Measurements from ENCODE around the gene RAB7B. TPM values are rescaled to one million over a fixed set of nuclear protein-coding genes. Genes with fewer than 3 reads are reported as not detected.

The RAB7B gene
- total and polyA plus RNA-seq, 9 of the 15 experiments (the other 6 are each of a cell fraction or from before 2014, with no cell fraction given), result 0.03 to 0.29 (median 0.07) TPM; not detected in 4

- TF ChIP-seq RFX5 (IDR thresholded peaks at IDR 0.05; ENCODE audit: low read depth, low read length) (no peak), BCL6 (CRISPR knock-in tag; IDR thresholded peaks at IDR 0.05) (peak; percentile 86; the same call in 1 of the 2 replicates), JUND (IDR thresholded peaks at IDR 0.05; ENCODE audit: borderline replicate concordance, low read depth, low read length) (peak; percentile 90), JUND (tag; IDR thresholded peaks at IDR 0.05; ENCODE audit: borderline replicate concordance, low read depth, low read length) (peak; percentile 88; the same call in 2 of the 3 replicates), ZNF174 (CRISPR knock-in tag; IDR thresholded peaks at IDR 0.05) (no peak), FOSL1 (tag; conservative IDR thresholded peaks at IDR 0.05) (peak; percentile 95), RBBP5 (IDR thresholded peaks at IDR 0.05; ENCODE audit: borderline replicate concordance, insufficient read depth, low read length, poor library complexity, severe bottlenecking) (no peak), SMARCE1 (IDR thresholded peaks at IDR 0.05) (peak; percentile 44; the same call in 1 of the 2 replicates), CREB1 (IDR thresholded peaks at IDR 0.05) (no peak), CREB1 (CRISPR knock-in tag; IDR thresholded peaks at IDR 0.05) (no peak), DPF2 (IDR thresholded peaks at IDR 0.05) (0 out of 2 replicates have a peak, but pooled peaks have one; percentile 61), KLF1 (tag; IDR thresholded peaks at IDR 0.05) (no peak), MIER1 (IDR thresholded peaks at IDR 0.05; ENCODE audit: low read depth) (no peak), REST (IDR thresholded peaks at IDR 0.05; ENCODE audit: borderline replicate concordance) (no peak), REST (CRISPR knock-in tag; IDR thresholded peaks at IDR 0.05; ENCODE audit: low read depth) (no peak), CCNT2 (IDR thresholded peaks at IDR 0.05; ENCODE audit: borderline replicate concordance, extremely low read depth, insufficient read length, low read depth, low read length) (no peak), ZNF586 (CRISPR knock-in tag; conservative IDR thresholded peaks at IDR 0.05) (no peak), CBX1 (IDR thresholded peaks at IDR 0.05; ENCODE audit: low read depth) (no peak), ATF3 (IDR thresholded peaks at IDR 0.05) (peak; percentile 75; the same call in 1 of the 2 replicates), ATF3 (CRISPR knock-in tag; conservative IDR thresholded peaks at IDR 0.05) (no peak), NFE2 (IDR thresholded peaks at IDR 0.05; ENCODE audit: low read depth) (0 out of 2 replicates have a peak, but pooled peaks have one; percentile 16), CTBP1 (IDR thresholded peaks at IDR 0.05; ENCODE audit: borderline replicate concordance) (0 out of 2 replicates have a peak, but pooled peaks have one; percentile 64), SOX6 (IDR thresholded peaks at IDR 0.05) (0 out of 2 replicates have a peak, but pooled peaks have one; percentile 28)
Observed at GRCh38 chr1:205945069-205945468, 58.1 kb downstream of the RAB7B start (continued).
